SHP77 (cell line): ENCODE results near the gene ASXL1.

Source experiments
- DNase-seq, 2 experiments: peaks; one replicate each; lab custom pipeline; 2025; lab: John Stamatoyannopoulos, UW

Gene ASXL1

DNA sequence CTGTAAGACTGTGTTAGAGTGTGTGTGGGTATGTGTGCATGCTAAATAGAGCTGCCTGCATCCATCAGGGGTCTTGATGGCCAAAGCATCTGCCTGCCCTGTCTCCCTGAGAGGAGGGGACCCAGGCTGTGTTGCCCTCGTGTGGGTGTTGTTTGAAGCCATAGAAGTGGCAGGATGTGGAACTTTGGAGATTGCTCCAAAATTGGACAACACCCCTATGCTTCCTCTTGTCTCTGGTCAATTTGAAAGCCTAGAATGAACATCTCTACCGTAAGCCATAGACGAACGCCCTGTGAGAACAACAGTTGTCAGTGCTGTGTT, 82.6 kb downstream of the ASXL1 start:
- no peak for DNase-seq

DNA sequence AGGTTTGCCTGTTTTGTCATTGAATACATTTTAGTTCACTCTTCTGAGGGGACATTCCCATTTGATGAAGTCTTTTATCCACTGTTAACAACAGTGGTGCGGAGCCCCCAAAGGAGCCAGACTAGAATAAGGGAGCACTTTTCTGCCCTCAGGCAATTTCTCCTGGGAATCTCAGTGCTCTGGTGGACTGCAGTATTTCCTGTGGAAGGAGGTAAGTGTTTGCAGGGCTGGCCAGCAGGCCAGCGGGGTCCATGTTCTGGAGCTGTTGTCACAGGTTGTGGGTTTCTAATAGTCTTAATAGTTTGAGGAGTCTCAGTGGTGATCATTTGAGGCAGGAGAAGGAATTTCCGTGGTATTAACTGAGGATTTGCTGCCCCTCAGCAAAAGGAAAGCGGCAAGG, 83.5 kb downstream of the ASXL1 start:
- DNase-seq: no peak

DNA sequence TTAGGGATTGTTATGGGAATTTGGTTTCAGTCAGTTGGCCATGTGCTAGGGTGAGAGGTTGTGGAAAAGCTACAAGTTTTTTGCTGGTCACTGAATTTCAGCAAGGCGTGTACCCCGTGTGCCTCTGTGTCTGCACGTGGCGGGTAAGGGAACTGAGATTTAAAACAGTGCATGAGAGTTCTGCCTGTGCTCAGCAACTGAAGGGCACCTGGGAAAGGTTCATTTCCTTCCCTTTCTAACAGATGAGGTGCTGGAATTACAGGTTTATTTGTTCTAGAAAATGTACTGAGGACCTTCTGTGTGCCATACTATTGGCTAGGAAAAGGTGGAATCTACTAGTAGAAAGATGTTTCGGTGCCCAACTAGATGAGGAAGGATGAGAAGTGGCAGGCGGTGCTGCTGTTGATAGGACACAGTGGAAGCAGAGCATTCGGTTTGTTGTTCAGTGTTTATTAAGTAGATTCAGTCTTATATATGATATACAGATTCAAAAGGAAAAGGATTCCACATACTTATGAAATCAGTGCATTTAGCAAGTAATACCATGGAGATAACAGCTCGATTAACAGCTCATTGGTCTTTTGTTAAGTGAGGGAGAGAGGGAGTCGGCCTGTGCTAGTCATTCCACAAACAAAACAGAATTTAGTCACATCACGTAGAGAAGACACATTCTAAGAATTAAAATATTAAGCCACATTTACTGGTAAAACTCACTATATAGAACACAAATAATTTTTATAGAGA, 84.7 kb downstream of the ASXL1 start:
- DNase-seq: no peak

DNA sequence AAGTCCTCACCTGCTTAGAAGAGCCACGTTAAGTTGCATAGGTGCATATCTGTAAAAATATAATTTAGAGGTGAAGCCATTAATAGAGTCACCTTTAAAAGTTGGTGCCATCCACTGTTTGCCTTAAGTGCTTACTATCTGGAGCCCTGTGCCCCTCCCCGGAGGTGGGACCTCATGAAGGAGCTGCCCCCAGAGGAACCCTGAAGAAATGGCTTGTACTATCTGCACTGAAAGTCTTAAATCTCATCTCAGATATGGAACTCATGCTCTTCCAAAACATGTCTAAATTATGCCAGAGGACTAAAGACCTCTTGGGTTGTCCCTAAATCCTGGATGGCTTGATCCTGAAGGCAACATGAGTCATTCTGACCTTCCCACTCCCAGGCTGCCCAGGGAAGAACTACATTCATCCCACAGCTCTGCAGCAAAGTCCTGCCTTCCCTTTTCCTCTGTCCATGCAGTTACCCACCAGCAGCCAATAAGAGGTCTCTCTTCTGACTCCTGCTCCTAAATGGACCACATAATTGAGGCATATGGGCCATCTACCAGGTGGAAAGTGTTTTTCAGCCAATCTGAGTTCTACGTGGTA, 85.3 kb downstream of the ASXL1 start:
- no peak for DNase-seq

DNA sequence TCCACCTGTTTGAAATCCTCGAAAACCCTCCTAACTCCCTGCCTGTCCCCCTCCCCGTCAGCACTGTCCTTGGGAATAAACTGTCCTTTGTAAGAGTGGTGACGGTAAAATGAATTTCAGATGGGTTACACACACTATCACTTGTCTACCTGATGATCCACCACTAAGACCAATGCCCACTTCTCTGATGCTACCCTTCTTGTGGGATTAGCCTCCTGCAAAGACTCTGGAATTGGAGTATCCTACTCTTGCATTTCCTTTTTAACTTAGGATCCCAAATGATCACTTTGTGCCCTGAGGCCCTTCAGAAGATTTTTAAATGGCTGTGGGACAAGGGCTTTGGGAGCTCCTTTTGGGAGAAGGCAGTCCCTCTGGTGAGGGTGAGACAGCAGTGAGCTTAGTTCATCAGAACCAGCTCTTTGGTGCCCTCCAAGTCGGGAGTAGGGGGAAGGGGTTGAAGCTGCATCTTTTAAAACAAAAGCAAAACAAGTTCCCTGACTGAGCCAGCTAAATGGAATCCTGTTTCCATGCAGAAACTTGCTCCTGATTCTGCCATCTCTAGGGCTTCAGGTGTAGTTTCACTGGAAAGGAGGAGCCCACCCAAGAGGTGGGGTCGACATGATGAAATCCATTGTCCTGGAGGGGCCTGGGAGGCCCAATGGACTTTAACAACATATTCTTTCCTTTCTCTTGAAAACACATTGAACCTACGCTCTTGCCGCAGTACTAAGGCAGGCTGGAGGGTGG, 86.5 kb downstream of the ASXL1 start:
- no peak for DNase-seq

DNA sequence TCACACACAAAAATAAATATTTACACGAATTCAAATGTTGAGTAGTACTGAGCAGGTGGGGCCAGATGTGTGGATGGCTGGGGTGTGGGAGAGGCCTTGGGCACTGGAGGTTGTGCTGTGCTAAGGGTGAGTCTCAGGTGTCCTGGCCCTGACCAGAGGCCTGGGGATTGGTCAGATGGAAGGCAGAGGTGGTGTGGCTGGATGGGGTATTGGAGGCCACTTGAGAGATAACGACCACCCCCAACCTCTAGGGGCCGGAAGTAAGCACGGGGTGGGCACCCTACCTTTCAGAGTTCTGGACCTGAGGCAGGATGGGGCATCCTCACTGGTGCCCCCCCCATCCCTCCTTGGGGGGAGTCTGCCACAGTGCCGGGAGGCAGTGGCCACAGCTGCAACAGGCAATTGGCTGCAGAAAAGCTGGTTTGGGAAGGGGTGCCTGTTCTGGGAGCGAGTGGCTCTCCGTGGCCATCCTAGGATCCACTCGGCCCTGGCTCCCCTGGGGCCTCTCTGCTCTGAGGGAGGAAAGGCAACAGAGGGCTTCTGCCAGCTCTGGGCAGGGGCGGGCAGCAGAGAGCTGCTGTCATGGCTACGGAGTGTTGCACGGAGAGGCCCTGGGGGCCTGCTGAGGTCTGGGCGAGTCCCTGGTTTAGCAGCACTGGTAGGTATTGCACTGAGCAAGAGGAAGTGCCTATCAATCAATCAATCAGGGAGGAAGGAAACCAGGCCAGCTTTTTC, 87.6 kb downstream of the ASXL1 start:
- no peak for DNase-seq

DNA sequence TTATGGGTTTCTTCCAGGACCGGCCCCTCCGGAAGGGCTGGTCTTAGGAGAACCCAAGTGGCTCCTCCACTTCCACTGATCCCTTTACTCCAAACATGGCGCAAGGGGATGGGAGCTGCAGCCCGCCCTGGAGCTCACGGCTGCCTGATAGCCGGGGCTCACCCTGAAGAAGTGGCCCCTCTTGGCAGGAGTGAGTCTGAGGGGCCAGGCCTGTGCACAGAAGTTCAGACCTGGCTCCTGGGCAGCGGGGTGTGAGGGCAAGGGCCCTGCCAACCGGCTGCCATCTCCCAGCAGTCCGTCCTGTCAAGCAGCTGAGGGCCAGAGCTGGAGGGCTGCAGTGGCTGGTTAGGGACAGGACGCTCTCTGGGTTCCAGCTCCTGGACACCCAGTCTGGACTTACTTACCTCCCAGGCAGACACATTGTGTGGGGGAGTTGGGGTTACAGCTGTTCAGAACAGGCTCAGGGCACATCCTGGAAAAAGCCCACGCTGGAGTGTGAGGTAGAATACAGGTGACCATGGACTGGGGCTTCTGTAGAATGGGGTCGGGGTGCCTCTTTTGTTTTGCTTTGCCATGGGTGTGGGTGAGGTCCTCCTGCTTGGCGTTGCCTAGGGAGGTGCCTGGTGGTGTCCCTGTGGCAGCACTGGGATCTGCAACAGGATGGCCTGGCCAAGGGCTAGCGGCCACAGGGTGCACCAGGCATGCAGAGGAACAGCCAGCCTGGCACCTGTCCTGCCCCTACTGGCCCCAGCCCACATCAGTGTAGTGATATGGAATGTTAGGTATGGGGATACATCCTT, 88.4 kb downstream of the ASXL1 start:
- no peak for DNase-seq

DNA sequence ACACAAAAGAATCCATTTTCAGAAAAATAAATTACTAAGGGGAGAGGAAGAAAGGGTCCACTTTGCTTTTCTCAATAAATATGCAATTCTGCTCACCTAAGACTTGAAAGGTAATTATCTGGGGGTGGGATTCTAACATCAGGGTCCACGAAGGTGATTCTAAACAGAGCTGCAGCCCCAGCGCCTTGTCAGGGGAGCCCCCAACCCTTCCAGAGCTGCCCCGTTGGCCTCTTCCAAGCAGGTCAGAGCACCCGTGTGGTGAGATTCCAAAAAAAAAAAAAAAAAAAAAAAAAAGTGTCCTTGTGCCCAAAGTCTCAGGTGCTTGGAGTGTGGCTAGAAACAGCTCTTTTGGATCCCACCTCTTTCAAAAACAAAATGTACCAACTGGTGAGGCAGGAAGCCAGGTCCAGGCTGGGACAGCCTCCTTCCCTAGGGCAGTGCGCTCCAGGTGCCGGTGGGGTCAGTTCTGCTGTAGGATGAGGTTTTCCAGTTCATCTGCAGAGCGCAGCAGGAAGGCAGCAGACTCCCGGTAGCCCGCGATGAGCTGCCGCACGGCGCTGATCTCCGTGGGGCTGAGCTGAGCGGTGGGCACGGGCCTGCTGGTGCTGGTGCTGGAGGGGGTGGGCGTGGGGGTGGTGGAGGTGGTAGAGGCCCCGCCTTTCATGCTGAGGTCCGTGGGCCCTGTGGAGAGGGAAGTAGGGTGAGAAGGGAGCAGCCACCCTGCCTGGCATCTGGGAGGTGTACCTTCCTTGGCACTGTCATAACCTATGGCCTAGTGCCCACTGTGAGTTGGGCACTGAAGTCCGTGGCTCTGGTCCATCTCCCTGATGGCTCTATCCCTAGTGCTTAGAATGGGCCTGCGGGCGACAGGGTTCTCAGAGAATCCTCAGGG, 89.3 kb downstream of the ASXL1 start:
- no peak for DNase-seq

DNA sequence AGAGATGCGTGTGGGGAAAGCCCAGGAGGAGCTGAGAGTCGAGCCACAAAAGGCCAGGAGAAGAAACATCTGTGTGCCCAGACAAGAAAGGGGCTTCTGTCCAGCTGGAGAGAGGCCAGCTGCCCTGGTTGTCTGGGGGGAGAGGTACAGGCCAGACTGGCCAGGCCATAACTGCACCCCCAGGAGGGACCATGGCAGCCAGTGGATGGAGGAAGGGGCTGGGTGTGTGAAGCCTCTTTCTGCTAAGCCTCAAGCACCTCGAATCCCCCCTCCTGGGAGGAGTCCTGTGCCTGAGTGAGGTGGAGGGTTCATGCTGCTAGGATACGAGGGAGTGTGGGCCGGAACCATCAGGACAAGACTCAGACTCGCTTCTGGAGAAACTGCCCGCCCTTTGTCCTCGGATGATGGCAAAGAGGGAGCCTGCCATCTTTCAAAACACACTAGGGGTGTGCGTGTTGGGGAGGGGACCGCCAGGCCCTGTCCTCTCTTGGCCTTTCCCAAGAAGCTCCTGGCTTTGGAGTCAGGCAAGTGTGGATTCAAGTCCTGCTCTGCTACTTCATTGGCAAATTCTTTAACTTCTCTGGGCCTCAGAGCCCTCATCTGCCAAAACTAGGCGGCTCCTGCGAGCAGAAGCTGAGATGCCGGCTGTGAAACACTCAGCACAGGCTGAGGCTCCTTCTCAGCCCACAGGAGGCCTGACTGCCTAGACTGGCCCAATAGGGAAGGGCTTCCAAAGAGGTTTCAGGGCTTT, 90.3 kb downstream of the ASXL1 start:
- DNase-seq: no peak

DNA sequence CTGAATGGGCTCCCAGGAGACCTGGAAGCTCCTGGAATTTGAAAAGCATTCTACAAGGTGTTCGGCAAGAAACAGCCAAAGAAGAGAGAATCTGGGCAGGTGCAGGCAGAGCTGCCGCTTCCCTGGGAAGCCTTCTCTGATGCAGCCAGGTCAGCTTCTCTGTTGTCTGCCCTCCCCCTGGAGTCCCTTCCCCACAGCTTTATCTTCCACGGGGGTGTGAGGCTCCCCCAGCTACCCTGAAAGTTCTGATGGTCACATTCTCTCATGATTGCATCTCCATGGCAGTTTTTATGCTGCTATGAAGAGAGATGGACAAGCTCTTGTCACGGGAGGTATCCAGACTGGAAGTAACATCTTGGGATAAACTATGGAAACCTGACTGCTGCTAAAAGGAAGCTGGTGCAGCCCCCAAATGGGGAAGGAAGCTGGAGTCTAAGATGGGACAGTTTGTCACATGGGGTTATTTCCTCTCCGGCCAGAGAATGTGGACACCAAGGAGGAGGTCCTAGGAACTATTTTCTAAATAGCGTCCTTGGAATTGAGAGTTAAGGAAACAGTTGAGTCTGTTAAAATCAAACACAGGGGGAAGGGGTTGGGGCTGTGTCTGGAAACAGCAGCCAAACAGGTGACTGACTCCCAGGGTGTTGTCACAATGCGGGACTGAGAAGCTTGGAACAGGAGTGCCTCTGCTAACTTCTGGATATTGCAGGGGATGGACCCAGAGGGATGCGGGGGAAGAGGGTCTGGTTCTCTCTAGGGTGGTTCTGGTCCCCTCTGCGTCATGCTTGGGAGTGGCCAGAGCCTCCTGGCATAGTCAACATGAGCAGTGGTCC, 91.1 kb downstream of the ASXL1 start:
- DNase-seq: no peak

DNA sequence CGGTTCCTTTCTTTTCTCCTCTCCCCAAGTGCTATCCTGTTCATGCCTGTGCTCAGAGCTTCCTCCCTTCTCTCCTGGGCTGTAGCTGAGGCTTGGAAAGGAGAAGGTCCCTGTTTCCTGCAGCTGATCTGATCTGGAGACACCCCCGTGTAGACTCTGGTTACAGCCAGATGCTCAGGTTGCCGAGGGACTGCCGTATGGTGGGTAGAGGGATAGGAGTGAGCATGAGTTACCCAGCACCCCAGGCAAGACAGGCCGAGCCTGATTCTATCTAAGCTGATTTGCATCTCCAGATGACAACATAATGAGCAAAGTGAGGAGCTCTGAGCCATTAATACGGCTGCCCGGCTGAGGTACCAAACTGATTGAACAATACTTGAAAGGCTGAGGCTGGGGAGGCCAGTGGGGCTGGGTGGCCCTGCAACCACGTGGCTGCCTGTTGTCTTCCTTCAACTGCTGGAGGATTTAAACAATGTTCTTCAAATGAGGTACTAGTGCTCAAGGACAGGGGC, 91.8 kb downstream of the ASXL1 start:
- no peak for DNase-seq

DNA sequence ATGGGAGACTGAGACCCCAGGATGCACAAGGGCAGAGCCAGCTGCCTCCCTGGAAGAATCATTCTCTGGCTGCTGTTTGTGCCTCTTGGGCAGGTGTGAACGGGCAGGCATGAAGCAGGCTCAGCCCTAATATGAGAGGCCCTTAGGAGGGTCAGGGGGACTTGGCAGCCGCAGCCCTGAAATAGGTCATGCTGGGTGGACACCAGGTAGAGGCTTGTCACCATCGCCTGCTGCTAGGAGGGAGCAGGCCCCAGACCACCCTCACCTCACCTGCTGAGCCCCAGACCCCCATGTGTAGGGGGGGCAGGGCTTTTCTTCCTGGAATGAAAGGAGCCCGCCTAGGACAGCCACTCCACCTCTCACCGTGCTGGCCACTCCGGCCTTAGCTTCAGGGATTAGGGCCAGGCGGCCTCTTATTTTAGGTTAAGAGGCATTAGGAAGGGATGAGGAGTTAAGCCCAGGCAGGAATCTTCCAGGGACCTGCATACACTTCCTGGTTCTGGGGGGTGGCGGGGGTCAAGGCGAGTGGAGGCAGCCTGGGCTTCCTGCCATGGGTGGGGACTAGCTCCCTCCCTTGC, 92.4 kb downstream of the ASXL1 start:
- no peak for DNase-seq

DNA sequence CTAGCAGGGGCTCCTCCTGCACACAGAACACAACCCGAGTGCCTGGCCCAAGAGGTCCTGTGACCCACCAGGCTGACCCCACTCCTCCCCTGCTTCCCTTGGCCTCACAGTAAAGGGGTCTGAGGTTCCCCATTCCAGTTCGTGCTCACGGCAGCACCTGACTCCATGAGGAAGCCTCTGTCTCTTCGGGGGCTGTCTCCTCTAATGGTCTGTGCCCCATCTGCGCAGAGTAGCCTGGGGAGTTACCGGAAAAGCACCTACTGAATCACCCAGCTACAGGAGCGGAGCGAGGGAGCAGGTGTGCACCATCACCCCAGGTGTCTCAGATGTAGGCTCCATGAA, 93.2 kb downstream of the ASXL1 start:
- no peak for DNase-seq

DNA sequence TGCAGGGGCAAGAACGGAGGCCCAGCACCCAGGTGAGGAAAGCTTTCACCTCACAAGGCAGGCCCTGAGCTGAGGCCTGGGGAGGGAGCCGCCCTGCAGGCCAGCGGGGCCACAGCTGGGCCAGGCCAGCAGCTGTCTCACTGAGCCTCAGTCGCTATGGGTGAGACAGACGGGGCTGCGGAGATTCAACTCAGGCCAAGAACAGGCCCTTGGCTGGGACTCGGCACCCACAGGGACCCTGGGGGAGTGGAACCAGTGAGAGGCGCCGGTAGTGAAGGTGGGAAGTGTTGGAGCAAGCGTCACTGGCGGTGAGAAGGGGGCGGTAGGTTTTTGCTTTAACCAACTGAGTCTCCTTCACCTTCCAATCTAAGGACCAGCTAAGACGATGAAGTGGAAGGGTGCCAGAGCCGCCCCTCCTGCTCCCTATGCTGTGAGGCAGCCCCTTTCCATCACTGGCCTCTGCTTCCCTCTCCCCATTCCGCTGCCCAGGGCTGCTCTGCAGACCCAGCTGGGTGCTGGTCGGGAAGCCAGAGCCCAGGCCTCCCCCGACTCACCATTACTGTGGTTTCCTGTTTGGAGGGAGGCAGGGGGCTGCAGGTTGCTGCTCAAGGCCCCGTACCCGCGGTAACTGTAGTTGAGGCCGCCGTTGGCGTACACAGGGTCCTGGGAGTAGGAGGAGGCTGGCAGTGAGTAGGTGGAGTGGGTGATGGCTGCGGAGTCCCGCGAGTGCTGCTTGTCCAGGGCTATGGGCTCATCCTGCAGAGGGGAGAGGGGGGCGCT, 93.7 kb downstream of the ASXL1 start:
- DNase-seq: no peak

DNA sequence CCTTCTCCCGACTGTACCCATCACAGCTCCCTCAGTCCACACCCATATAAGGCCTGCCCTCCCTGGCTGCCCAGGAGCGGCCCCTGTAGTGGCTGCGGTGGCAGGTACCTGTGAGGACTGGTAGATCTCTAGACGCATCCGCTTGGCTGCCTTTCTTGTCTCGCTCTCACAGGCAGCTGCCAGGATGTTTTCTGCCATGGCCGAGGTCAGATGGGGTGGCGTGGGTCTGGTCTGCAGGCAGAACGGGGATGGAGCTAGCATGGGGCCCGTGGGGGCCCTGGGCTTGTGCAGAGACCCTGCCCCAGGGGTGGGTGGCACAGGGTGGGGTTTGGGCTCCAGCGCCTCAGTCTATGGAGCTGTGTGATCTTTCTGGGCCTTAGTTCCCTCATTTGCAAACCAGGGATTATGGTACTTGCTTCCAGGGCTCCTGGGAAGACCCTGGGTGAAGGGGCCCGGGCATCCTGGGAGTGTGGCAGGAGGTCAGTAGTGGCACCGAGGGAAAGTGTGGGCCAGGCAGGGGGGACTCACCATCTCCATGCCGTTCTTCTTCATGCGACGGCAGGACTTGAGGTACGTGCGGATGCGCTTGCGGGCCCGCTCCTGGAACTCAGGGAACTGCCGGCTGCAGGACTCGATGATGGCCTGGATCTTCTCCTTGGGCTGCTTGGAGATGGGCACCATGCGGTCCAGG, 94.8 kb downstream of the ASXL1 start:
- DNase-seq: no peak

DNA sequence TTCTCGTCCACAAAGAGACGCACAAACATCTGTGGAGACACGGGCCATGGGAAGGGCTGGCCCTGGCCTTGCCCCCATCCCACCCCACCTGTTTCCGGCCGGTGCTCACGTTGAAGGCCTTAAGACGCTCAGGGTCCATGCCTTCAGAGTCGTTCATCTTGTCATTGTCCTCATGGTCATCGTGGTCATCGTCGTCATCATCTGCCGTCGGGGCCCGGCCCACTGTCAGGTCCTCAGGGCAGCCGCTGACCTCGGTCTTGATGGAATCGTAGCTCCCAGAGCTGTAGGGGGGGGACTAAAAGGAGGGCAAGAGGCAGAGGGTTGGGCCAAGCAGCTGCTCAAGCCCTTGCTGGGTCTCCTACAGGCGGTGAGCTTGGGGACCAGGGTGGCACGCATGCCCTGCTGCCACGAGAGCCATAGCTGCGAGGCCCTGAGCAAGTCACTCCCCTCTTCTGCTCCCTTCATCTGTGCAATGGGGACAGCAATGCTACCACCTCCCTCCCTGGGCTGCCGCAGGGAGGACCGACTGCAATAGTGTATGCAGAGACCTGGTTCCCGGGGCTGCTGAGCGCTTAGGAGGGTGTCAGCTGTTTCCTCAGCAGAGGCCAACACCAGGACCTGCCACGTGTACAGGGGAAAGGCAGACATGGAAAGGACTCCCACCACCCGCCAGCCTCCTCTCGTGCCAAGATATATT, 95.5 kb downstream of the ASXL1 start:
- DNase-seq: no peak
